Measurements from ENCODE around the gene TDP2.

GRCh38 chr6:24631671-24632070 is 35.0 kb downstream of the TDP2 start:
- TF ChIP-seq CTCF (IDR thresholded peaks at IDR 0.05) (no peak), POLR2AphosphoS5 (IDR thresholded peaks at IDR 0.05) (no peak)

All from breast epithelium (tissue), 3 donors.